ENCODE results near the gene PRX. TPM values are rescaled to one million over a fixed set of nuclear protein-coding genes. Genes with fewer than 3 reads are reported as not detected.

PRX gene
- total and polyA plus RNA-seq, 3 experiments from 2014 or later, result 0.29 to 1.6 (median 1.4) TPM

DNA sequence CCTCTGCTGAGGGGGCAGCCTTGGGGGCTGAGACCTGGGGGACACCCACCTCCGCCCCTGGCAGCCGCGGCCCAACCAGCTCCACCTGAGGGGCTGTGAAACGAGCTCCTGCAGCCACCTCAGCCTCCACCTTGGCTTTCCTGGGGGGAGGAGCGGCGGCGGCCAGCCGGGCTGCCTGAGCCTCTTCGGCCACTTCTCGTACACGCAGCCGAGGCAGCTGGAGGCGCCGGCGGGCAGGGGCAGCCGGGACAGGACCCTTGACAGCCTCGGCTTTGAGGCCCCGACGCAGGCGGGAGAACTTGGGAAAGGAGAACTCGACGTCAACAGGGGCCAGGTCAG, 15.6 kb downstream of the PRX start:
- ChIA-PET POLR2A (no interaction called here), CTCF (no interaction called here)
- DNase-seq, result no peak
- Mint-ChIP-seq H3K36me3 (no peaks in the 10 kb centered on the region), H3K4me3 (no peak overlapping the region), H3K27ac (no peak overlapping the region), H3K27me3 (peaks cover 2 to 5% of the 10 kb centered on the region in 2 donors), H3K9me3 (no peaks in the 10 kb centered on the region), H3K4me1 (peaks cover 5 to 10% (median 6%) of the 10 kb centered on the region in 3 donors)
- no peaks in the 10 kb centered on the region for H3K27me3 ChIP-seq (ENCODE audit: insufficient read depth, low read length, poor library complexity, severe bottlenecking)
- H3K36me3 ChIP-seq (ENCODE audit: insufficient read depth, low read length), result no peaks in the 10 kb centered on the region
- no peaks in the 10 kb centered on the region for H3K4me1 ChIP-seq (ENCODE audit: insufficient read depth, low read length)
- H3K4me3 ChIP-seq (ENCODE audit: low read length), result no peak overlapping the region
- H3K9me3 ChIP-seq (ENCODE audit: low read length), result no peaks in the 10 kb centered on the region
- no peak overlapping the region for H3K27ac ChIP-seq (ENCODE audit: low read depth, low read length)

DNA sequence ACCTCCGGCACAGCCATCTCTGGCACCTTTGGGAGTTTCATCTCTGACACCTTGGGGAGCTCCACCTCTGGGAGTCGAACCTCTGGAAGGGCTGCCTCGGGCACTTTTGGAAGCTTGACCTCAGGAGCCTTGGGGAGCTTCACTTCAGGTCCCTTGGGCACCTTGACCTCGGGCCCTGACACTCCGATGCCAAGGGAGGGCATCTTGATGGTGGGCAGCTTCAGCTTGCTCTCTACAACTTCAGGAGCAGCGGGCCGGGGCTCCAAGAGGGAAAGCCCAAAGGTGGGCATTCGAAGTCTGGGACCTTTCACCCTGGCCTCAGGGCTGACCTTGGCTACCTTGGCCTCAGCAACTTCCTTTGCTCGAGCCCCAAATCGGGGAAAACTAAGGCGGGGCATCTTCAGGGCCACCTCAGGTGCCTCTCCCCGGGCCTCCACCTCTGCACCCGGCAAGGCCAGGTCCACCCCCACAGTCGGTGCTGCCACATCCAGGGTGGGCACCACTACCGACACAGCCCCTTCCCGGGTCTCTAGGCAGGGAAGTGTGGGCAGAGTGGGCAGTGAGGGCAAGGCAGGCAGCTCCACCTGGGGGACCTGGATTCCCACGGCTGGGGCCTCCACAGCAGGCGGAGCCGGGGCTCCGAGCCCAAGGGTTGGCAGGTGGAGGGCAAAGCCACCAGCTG, 16.2 kb downstream of the PRX start:
- ChIA-PET CTCF (no interaction called here), POLR2A (no interaction called here)
- no peak for DNase-seq
- Mint-ChIP-seq H3K36me3 (no peaks in the 10 kb centered on the region), H3K27ac (no peak overlapping the region), H3K9me3 (no peaks in the 10 kb centered on the region), H3K4me1 (peaks cover 5 to 10% (median 6%) of the 10 kb centered on the region in 3 donors), H3K27me3 (peaks cover 2 to 5% of the 10 kb centered on the region in 2 donors), H3K4me3 (no peak overlapping the region)
- Histone ChIP-seq H3K27ac (ENCODE audit: low read depth, low read length) (no peak overlapping the region), H3K9me3 (ENCODE audit: low read length) (no peaks in the 10 kb centered on the region), H3K27me3 (ENCODE audit: insufficient read depth, low read length, poor library complexity, severe bottlenecking) (no peaks in the 10 kb centered on the region), H3K4me1 (ENCODE audit: insufficient read depth, low read length) (no peaks in the 10 kb centered on the region), H3K4me3 (ENCODE audit: low read length) (no peak overlapping the region), H3K36me3 (ENCODE audit: insufficient read depth, low read length) (no peaks in the 10 kb centered on the region)

DNA sequence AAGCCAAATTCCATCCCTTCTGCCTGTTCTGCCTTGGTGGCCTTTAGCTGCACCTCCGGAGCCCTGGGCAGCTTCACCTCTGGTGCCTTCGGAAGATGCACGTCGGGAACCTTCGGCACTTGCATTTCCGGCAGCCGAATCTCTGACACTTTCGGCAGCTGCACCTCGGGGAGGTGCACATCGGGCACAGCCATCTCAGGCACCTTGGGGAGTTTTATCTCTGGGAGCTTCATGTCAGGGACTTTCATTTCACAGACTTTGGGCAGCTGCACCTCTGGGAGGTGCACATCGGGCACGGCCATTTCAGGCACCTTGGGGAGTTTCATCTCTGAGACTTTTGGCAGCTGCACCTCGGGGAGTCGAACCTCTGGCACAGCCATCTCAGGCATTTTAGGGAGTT, 17.2 kb downstream of the PRX start:
- CTCF ChIA-PET, result interaction anchor here (1.9 kb wide), 1 partner anchor 69 kb away, joined by 4 read pairs; the partner anchor contains the start of gene BLVRB
- Histone ChIP-seq H3K4me3 (ENCODE audit: low read length) (no peak overlapping the region), H3K4me1 (ENCODE audit: insufficient read depth, low read length) (no peaks in the 10 kb centered on the region), H3K27me3 (ENCODE audit: insufficient read depth, low read length, poor library complexity, severe bottlenecking) (no peaks in the 10 kb centered on the region), H3K36me3 (ENCODE audit: insufficient read depth, low read length) (no peaks in the 10 kb centered on the region), H3K27ac (ENCODE audit: low read depth, low read length) (no peak overlapping the region), H3K9me3 (ENCODE audit: low read length) (no peaks in the 10 kb centered on the region)
- no peak for DNase-seq
- Mint-ChIP-seq H3K9me3 (no peaks in the 10 kb centered on the region), H3K27ac (no peak overlapping the region), H3K4me3 (no peak overlapping the region), H3K4me1 (peaks cover 5 to 10% (median 6%) of the 10 kb centered on the region in 3 donors), H3K27me3 (peaks cover 2 to 5% of the 10 kb centered on the region in 2 donors), H3K36me3 (no peaks in the 10 kb centered on the region)
- POLR2A ChIA-PET, result interaction anchor here (0.6 kb wide), 1 partner anchor 27 kb away, joined by 3 read pairs; no protein-coding TSS in a partner anchor

DNA sequence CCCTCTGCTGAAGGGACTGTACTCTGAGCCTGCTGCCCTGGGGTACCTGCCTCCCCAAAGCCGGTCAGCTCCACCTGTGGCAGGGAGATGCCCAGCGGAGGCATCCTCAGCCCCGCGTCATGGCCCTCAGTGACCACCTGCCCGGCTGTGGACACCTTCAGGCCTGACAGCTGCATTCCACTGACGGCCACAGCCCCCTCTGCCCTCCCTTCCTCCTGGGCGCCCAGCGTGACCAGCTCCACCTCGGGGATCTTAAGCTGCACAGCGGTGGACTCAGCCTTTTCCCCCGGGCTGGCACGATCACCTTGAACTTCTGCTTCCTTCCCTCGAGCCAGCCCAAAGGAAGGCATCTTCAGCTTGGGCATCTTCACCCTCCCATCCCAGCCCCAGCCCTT, 18.4 kb downstream of the PRX start:
- H3K36me3 Mint-ChIP-seq, result no peaks in the 10 kb centered on the region
- Histone ChIP-seq H3K27me3 (ENCODE audit: insufficient read depth, low read length, poor library complexity, severe bottlenecking) (no peaks in the 10 kb centered on the region), H3K4me1 (ENCODE audit: insufficient read depth, low read length) (no peaks in the 10 kb centered on the region), H3K27ac (ENCODE audit: low read depth, low read length) (no peak overlapping the region), H3K9me3 (ENCODE audit: low read length) (no peaks in the 10 kb centered on the region), H3K4me3 (ENCODE audit: low read length) (no peak overlapping the region), H3K36me3 (ENCODE audit: insufficient read depth, low read length) (no peaks in the 10 kb centered on the region)
- DNase-seq, result no peak
- no peaks in the 10 kb centered on the region for H3K9me3 Mint-ChIP-seq
- ChIA-PET POLR2A (no interaction called here), CTCF (interaction anchor here (1.9 kb wide), 1 partner anchor 70 kb away, joined by 4 read pairs; the partner anchor contains the start of gene BLVRB)
- no peak overlapping the region for H3K4me3 Mint-ChIP-seq
- no peak overlapping the region for H3K27ac Mint-ChIP-seq
- peaks cover 5 to 10% (median 6%) of the 10 kb centered on the region in 3 donors for H3K4me1 Mint-ChIP-seq
- H3K27me3 Mint-ChIP-seq, result peaks cover 4 to 5% of the 10 kb centered on the region in 2 donors

DNA sequence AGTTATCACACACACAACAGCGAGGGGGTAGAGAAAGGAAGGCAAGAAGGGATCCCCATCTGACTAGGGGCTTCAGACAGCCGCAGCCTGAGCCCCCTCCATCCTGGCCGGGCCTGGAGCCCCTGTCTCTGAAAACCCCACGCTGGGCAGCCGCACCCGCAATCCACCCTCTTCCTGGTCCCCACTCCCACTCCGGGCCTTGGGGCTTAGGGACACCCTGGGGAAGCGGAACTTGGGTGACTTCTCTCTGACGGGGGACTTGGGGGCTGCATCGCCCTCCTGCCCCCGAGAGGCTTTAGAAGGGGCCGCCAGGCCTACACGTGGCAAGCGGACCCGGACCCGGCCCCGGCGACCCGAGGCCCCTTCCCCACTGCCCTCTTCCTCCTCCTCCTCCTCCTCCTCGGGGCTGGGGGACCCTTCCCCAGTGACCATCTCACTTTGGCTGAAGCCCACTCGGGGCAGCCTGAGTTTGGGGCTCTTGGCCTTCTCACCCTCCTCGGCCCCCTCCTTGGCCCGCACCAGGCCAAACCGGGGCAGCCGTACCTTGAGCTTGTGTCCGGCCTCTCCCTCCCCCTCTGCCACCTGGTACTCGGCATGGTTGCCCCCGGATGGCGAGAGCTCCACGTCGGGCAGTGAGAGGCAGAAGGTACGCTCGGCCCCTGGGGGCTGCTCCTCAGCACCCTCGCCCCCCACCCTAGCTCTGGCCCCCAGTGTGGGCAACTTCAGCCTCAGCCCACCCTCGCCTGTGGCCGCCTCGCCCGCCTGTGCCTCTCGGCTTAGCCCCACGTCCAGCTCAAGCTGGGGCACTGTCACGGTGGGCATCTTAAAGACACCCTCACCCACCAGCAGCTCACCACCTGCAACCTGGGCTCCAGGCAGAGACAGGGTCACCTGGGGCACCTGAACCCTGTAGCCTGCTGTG, 19.0 kb downstream of the PRX start:
- H3K9me3 Mint-ChIP-seq, result no peaks in the 10 kb centered on the region
- H3K27me3 ChIP-seq (ENCODE audit: insufficient read depth, low read length, poor library complexity, severe bottlenecking), result no peaks in the 10 kb centered on the region
- H3K4me3 Mint-ChIP-seq, result no peak overlapping the region
- H3K27ac Mint-ChIP-seq, result no peak overlapping the region
- H3K4me3 ChIP-seq (ENCODE audit: low read length), result no peak overlapping the region
- ChIA-PET CTCF (interaction anchor here (1.9 kb wide), 1 partner anchor 71 kb away, joined by 4 read pairs; the partner anchor contains the start of gene BLVRB), POLR2A (no interaction called here)
- peaks cover 3% of the 10 kb centered on the region in 2 donors for H3K27me3 Mint-ChIP-seq
- H3K9me3 ChIP-seq (ENCODE audit: low read length), result no peaks in the 10 kb centered on the region
- no peaks in the 10 kb centered on the region for H3K4me1 ChIP-seq (ENCODE audit: insufficient read depth, low read length)
- H3K4me1 Mint-ChIP-seq, result peaks cover 3 to 5% (median 3%) of the 10 kb centered on the region in 3 donors
- DNase-seq, result no peak
- no peaks in the 10 kb centered on the region for H3K36me3 ChIP-seq (ENCODE audit: insufficient read depth, low read length)
- no peak overlapping the region for H3K27ac ChIP-seq (ENCODE audit: low read depth, low read length)
- H3K36me3 Mint-ChIP-seq, result no peaks in the 10 kb centered on the region

DNA sequence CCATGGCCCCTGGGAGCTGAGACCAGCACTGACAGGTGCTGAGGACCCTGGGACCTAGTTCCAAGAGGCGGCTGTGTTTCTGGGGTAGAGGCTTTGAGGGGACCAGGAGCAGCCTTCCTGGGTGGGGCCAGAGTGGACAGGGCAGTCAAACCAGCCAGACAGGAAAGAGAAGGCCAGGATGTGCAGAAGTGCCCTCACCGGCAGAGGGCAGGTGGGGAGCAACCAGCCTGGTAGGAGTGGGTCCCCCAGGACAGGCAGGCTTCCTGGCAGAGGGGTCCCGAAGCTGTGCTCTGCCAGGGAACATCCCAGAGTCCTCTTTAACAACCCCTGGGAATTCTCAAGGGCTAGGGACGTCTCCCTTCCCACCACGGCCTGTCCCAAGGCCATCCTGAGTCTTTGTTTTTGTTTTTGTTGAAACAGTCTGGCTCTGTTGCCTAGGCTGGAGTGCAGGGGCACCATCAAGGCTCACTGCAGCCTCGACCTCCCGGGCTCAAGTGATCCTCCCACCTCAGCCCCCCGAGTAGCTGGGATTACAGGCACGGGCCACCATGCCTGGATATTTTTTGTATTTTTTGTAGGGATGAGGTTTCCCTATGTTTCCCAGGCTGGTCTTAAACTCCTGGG, 20.2 kb downstream of the PRX start:
- Histone ChIP-seq H3K9me3 (ENCODE audit: low read length) (no peaks in the 10 kb centered on the region), H3K27ac (ENCODE audit: low read depth, low read length) (no peak overlapping the region), H3K36me3 (ENCODE audit: insufficient read depth, low read length) (no peaks in the 10 kb centered on the region), H3K4me1 (ENCODE audit: insufficient read depth, low read length) (no peaks in the 10 kb centered on the region), H3K4me3 (ENCODE audit: low read length) (no peak overlapping the region), H3K27me3 (ENCODE audit: insufficient read depth, low read length, poor library complexity, severe bottlenecking) (no peaks in the 10 kb centered on the region)
- ChIA-PET POLR2A (no interaction called here), CTCF (no interaction called here)
- H3K27me3 Mint-ChIP-seq, result peaks cover 0 to 3% of the 10 kb centered on the region in 2 donors
- DNase-seq, result no peak
- no peaks in the 10 kb centered on the region for H3K4me1 Mint-ChIP-seq
- no peak overlapping the region for H3K27ac Mint-ChIP-seq
- H3K9me3 Mint-ChIP-seq, result no peaks in the 10 kb centered on the region
- no peaks in the 10 kb centered on the region for H3K36me3 Mint-ChIP-seq
- no peak overlapping the region for H3K4me3 Mint-ChIP-seq

DNA sequence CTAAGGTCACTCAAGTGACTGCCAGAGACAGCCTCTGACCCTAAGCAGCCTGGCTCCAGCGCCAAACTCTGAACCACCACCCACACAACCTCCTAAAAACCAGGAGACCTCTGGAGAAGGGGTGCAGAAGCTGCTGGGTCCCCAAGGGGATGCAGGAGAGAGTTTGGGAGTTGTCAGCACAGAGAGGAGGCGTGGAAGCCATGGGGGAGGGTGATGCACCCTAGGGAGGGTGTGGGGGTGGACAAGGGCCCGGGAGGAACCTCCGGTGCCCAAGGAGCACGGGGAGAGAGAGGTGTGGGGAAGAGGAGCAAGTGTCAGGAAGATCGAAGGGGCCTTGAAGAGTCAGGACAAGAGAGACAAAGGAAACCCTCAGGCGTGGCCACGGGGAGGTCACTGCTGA, 21.1 kb downstream of the PRX start:
- Histone ChIP-seq H3K27ac (ENCODE audit: low read depth, low read length) (no peak overlapping the region), H3K36me3 (ENCODE audit: insufficient read depth, low read length) (no peaks in the 10 kb centered on the region), H3K9me3 (ENCODE audit: low read length) (no peaks in the 10 kb centered on the region), H3K4me3 (ENCODE audit: low read length) (no peak overlapping the region), H3K27me3 (ENCODE audit: insufficient read depth, low read length, poor library complexity, severe bottlenecking) (no peaks in the 10 kb centered on the region), H3K4me1 (ENCODE audit: insufficient read depth, low read length) (no peaks in the 10 kb centered on the region)
- H3K9me3 Mint-ChIP-seq, result no peaks in the 10 kb centered on the region
- no peaks in the 10 kb centered on the region for H3K36me3 Mint-ChIP-seq
- peak overlapping the region in 2 of 8 donors; percentile 30 to 73 for H3K27ac Mint-ChIP-seq
- H3K4me1 Mint-ChIP-seq, result no peaks in the 10 kb centered on the region
- ChIA-PET POLR2A (no interaction called here), CTCF (no interaction called here)
- DNase-seq, result no peak
- no peak overlapping the region for H3K4me3 Mint-ChIP-seq
- H3K27me3 Mint-ChIP-seq, result peaks cover 0 to 3% of the 10 kb centered on the region in 2 donors

Measured in CD8-positive, alpha-beta memory T cell (primary cell).